NCI-H1930 (cell line): ENCODE results near the gene BTN2A1.
"Not testable (repeated sequence)": the region's sequence is repeated elsewhere in the genome, so short reads cannot be mapped to it uniquely, and the experiment has no call there.

Experiments used
- DNase-seq, 2 experiments: peaks; one replicate each; lab custom pipeline; 2025; lab: John Stamatoyannopoulos, UW

BTN2A1 gene

GRCh38 chr6:26432627-26433201, 25.0 kb upstream of the BTN2A1 start:
- no peak for DNase-seq

DNA sequence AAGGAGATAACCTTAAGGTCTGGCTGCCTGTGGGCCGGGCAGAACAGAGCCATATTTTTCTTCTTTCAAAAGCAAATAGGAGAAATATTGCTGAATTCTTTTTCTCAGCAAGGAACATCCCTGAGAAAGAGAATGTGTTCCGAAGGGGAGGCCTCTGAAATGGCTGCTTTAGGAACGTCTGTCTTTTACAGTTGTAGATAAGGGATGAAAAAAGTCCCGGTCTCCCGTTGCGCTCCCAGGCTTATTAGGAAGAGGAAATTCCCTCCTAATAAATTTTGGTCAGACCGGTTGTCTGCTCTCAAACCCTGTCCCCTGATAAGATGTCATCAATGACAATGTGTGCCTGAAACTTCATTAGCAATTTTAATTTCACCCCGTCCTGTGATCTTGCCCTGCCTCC, 24.1 kb upstream of the BTN2A1 start:
- not testable (repeated sequence) for DNase-seq

GRCh38 chr6:26436018-26436417, 21.7 kb upstream of the BTN2A1 start:
- no peak for DNase-seq

DNA sequence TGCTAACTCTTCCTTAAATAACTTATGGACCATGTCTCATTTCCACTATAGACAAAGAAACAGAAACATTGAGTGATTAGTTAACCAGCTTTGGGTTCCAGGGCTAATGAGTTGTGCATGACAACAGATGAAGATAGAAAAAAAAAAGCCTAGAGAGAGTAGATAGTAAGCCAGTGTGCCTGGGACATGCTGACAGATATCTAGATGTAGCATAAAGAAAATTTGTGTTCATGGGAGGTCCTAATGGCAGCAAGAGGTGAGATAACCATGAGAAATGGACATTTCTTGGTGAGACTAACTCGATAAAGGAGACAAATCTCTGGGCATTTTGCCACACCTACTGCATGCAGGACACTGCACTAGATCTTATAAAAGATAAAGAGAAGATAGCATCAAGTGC, 20.2 kb upstream of the BTN2A1 start:
- no peak for DNase-seq

DNA sequence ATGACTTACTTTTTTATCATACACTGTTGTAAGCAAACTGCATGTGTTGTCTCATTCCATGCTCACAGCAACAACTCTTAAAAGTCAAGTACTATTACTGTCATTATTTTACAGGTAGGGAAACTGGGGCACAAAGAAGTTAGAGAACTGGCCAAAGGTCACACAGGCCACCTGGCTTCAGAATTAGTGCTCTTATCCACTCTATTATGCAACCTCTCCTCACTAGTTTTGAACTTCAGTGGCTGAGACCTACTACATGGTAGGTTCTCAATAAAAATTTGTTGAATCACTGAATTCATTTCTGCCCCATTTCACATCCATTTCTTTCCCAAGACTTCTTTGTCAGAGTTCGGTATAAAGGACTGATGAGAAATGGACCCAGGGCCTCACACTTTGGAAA, 19.8 kb upstream of the BTN2A1 start:
- DNase-seq: no peak

DNA sequence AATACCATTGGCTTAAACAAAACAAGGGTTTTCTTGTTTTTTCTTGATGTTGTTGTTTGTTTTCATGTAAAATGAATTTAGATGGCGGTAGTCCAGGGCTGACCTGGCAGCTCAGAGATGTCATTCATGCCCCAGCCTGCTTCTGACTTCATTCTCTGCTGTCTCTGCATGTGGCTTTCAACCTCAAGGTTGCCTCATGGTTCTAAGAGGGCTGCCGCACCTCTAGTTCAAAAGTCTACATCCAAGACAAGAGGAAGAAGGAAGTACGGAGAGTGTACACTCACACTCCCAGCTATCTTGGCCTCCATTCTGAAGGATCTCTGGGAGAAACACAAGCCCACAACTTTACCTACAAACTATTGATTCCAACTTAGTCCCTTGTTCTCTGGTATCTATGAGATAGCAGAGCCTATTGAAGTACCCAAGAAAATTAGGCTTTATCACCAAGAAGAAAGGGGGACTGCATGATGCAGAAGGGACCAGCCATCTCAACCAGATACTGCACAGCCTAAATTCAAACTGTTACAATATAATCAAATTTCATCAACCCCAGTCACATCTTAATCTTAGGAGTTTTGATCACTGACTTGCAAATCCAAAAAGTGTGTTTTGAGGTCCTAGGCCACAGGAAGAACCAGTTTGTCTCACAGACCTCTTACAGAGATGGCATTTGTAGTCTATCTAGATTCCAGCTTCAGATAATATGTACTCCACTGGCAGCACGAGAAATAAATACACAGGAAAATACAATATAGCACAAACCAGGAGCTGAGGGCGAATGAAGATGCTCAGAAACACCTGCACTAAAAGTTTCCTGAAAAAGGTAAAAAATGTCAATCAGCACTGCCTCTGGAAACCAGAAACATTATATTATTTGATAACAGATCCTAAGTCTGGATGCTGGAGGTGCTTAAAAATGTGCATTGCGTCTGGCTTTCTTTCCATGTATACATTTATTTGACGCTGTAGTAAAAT, 18.3 kb upstream of the BTN2A1 start:
- no peak for DNase-seq

GRCh38 chr6:26440977-26441358, 16.8 kb upstream of the BTN2A1 start:
- no peak for DNase-seq

DNA sequence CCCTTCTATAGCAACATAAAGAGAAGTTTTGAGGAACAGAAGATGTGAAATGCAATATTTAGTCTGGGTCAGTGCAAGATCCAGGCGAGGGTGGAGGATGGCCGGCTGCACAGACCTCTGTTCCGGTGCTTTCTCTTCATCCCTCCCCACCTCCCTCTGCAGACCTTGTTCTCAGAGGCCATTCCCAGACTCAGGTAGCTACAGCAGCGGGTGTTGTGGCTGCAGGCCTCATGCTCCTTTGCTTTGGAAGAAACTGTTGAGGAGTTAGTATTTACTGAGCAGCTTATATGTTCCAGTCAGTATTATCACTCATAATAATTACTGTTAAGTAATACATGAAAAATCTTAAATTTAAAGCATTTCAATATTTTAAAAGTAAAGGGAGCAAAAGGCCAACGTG, 15.8 kb upstream of the BTN2A1 start:
- DNase-seq: no peak

DNA sequence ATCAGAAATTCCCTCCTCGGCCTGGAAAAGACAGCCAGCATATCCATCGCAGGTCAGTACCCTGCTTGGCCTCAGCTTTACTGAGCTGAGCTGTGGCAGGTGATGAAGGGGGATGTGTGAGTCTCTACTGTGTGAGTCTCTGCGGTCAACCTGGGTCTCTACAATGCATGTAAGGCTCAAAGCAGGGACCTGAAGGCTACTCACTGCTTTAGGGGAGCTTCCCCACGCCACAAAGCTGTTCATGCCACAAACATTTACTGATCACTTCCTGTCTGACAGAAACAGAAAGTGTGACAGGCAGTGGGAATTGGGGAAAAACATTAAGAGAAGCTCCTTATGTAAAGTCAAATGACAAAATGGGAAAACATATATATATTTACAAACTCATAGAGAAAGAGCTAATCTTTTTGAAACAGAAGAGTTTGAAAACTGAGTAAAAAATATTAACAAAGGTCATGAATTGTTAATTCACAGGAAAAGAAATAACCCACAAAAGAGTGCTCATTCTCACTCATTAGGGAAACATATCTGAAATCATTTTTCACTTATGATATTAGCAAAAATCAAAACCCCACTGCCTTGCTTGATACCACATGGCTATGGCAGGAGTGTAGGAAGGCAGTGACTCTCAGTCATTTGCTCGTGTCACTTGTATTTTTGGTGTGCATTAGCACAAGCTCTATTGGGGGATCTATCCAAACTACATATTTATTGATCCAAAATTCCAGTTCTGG, 11.7 kb upstream of the BTN2A1 start:
- DNase-seq: no peak

DNA sequence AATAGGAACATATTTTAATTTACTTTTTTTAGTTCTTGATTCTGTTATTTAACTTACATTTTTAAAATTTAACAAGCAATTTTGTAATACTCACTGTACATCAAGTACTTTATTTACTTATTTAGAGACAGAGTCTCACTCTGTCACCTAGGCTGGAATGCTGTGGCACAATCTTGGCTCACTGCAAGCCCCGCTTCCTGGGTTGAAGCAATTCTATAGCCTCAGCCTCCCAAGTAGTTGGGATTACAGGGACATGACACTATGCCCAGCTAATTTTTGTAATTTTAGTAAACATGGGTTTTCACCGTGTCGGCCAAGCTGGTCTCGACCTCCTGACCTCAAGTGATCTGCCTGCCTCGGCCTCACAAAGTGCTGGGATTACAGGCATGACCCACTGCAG, 10.5 kb upstream of the BTN2A1 start:
- no peak for DNase-seq

- DNase-seq: no peak
These were observed 7.5 kb upstream of the BTN2A1 start for GRCh38 chr6:26450240-26450639.

GRCh38 chr6:26452631-26453235, 5.0 kb upstream of the BTN2A1 start:
- DNase-seq: no peak

DNA sequence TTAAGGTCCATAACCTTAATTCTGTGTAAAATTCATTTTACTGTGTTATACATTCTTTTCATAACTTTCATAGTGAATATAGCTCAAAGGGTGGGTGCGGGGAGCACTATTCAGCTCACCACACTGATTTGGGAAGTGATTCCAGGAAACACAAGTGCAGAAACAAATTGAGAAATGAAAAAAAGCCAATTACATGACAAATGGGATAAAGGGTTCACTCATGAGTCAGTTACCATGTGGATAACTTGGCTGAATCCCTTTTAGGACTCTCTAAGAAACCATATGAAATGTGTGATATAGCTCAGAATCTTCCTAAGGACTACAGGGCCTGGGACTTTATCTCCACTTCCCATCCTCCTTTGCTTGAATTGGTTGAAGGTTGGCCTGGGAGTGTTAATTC, 3.1 kb upstream of the BTN2A1 start:
- DNase-seq: no peak

DNA sequence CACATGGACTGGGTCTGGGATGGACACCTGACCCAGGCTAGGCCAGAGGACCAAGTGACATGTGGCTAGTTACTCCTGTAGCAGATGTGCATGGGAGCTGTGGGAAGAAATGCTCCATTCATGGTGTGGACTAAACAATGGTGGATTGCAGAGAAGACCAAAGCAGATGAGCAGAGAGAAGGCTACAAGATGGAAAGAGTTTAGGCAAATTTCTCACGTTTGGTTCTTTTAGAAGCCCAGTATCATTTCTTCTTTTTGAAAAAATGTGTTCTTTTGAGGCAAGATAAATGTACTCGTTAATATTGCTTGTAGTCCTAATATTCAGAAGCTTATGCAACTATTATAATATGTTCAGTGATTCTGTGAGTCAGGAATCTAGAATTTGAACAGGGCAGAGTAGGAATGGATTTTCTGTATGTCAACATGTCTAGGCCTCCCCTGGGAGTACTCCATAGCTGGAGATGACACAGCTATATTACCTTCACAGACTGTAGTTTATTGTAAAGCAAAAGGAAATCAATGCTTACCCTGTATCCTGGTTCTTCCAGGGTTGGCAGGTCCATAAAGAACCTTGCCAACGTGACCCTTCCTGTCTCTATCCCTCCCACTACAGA, 2.3 kb upstream of the BTN2A1 start:
- DNase-seq: no peak

GRCh38 chr6:26457264-26457805, 420 bp upstream of the BTN2A1 start:
- no peak for DNase-seq

GRCh38 chr6:26459023-26459810, 1.5 kb downstream of the BTN2A1 start:
- DNase-seq: no peak

- not testable (repeated sequence) for DNase-seq
These were observed 3.6 kb downstream of the BTN2A1 start for GRCh38 chr6:26461353-26461752.

GRCh38 chr6:26464014-26464413, 6.3 kb downstream of the BTN2A1 start:
- DNase-seq: no peak

DNA sequence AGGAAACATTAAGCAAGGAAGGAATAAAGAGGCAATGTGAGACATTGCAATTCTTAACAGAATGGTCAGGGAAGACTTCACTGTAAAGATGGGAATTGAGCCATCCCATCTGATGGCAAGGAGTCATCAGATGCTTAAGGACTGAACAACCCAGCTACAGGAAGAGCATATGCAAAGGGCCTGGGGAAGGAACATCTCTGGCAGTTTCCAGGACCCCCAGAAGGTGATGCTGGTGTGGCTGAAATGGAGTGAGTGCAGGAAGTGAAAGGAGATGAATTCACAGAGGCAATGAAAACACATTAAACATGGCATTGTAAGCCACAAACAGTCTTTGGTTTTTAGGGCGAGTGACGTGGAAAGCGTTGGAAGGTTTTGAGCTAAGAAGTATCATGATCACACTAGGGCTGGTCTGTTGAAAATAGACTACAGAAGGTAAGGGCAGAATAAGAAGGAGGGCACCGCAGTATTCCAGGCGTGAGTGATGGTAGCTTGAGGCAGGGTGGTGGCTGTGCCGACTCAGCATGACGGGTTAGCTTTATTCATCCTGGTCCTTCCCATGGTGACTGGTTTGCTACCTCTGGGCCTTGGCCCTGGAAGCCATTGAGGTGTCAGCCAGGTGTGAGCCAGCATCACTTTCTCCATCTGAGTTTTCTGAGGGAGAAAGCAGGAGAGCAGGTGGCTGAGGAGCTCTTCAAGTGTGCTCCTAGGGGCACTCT, 6.8 kb downstream of the BTN2A1 start:
- no peak for DNase-seq

- no peak for DNase-seq
These were observed 8.0 kb downstream of the BTN2A1 start for GRCh38 chr6:26465776-26466175.
